H1 (cell line): Measurements from ENCODE around the gene TXNDC16. TPM values are rescaled to one million over a fixed set of nuclear protein-coding genes. Genes with fewer than 3 reads are reported as not detected.
A peak's percentile ranks its signal among the peaks of the same experiment; 100 is the strongest.

Experiments
- ASH2L ChIP-seq: fragments of 200-600, 300-600 bp; sonication (generic); IDR thresholded peaks from one replicate; pipeline ENCODE4 v1.7.1; 2017; ENCODE audit warnings: low read length
- BCL11A ChIP-seq, 2 experiments: IDR thresholded peaks; one replicate each; pipeline ENCODE4 v1.6.1; 2011; ENCODE audit warnings: low read depth in 2 of 2, low read length in 2 of 2, mild to moderate bottlenecking in 2 of 2
- POLR2AphosphoS5 ChIP-seq: IDR thresholded peaks from 2 replicates; pipeline ENCODE4 v1.6.1; 2011; ENCODE audit warnings: low read depth, low read length
- RAD21 ChIP-seq, 2 experiments: IDR thresholded peaks in 1 of 2; conservative IDR thresholded peaks in 1 of 2; 2 replicates each; pipeline ENCODE4 v1.6.1; 2011; ENCODE audit warnings: low read depth in 2 of 2, low read length in 2 of 2, improper control_type of control experiment in 1 of 2, inconsistent platforms in 1 of 2, mild to moderate bottlenecking in 1 of 2, moderate library complexity in 1 of 2
- polyA plus RNA-seq, 7 experiments: library from polyadenylated mRNA; depleted of rRNA in 3 of 7; stranded (reverse) in 5 of 7; unstranded in 2 of 7; fragments of >200 nt in 5 of 7; fragments of 200-250 nt in 2 of 7; gene quantifications; 1 replicate in 5 of 7; 2 replicates in 1 of 7; 4 replicates in 1 of 7; pipeline versions ENCODE4 v1.2.1 to v1.2.3, GENCODE V29; 2011 to 2013; ENCODE audit warnings: missing spikeins in 2 of 7, mixed read lengths in 2 of 7
- total RNA-seq: library from RNA; stranded (reverse); fragmentation: NEBNext Ultra II Directional; extraction: Animal tissue kit (Norgen Biotek cat#: 25700); gene quantifications from 2 replicates; pipeline ENCODE4 v1.2.1, GENCODE V29; 2021
- TF ChIP-seq, protein P1 (sequence below): fragments of 300-600 bp; sonication (generic); IDR thresholded peaks from 2 replicates; pipeline ENCODE4 v1.7.1; 2012; ENCODE audit warnings: low read length, moderate library complexity, mild to moderate bottlenecking, inconsistent platforms; ENCODE audit not compliant: insufficient replicate concordance
- TF ChIP-seq, protein P2 (sequence below): IDR thresholded peaks from 2 replicates; pipeline ENCODE4 v1.6.1; 2012; ENCODE audit warnings: inconsistent platforms
- TF ChIP-seq, protein P3 (sequence below): IDR thresholded peaks from 2 replicates; pipeline ENCODE4 v1.6.1; 2012; ENCODE audit warnings: inconsistent platforms

Gene TXNDC16
- total and polyA plus RNA-seq, 2 of the 8 experiments (the other 6 are each of a cell fraction or from before 2014, with no cell fraction given) = 6.7 to 14.3 TPM

DNA sequence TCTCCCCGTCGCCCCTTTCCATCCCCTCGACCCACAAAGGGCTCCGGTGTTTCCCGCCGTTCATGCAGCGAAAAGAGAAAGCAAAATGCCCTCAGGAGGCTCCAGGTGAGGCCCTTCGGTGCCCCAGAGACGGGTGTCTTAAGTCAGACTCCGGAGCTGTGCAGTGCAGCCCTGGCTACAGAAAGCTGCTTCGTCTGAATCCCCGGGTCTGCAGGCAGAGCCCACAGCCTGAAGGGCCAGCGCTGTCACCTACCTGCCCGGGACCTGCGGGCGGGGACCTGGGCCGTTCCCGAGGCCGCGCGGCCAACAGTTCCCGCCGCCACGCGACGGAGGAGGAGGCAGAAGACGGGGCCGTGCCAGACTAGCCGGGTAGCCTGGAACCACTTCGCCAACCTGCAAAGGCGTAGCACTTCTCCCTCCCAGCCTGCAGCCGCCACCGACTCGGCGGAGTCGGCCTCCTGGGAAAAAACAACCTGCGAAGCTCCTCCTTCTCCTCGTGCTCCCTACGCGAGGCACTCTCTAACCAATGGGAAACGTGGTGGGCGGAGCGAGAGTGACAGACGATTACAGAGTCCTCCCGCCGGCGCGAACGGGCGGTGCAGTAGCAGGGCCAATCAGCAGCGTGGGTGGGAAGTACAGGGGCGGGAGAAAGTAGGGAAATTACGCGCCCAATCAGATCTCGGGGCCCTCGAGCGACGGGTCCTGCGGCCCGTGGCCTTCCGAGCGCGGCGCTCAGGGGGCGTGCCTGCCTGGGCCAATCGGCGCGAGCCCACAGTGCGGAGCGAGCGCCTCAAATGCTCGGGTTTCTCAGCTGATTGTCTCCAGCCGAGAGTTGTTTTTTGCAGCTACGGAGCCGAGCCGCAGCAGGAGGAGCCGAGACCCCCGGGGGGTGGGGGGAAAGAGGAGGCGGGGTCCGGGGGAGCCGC is at the start of gene TXNDC16, which contains the start of gene GPR137C (continued):
- TF ChIP-seq, protein P1, sequence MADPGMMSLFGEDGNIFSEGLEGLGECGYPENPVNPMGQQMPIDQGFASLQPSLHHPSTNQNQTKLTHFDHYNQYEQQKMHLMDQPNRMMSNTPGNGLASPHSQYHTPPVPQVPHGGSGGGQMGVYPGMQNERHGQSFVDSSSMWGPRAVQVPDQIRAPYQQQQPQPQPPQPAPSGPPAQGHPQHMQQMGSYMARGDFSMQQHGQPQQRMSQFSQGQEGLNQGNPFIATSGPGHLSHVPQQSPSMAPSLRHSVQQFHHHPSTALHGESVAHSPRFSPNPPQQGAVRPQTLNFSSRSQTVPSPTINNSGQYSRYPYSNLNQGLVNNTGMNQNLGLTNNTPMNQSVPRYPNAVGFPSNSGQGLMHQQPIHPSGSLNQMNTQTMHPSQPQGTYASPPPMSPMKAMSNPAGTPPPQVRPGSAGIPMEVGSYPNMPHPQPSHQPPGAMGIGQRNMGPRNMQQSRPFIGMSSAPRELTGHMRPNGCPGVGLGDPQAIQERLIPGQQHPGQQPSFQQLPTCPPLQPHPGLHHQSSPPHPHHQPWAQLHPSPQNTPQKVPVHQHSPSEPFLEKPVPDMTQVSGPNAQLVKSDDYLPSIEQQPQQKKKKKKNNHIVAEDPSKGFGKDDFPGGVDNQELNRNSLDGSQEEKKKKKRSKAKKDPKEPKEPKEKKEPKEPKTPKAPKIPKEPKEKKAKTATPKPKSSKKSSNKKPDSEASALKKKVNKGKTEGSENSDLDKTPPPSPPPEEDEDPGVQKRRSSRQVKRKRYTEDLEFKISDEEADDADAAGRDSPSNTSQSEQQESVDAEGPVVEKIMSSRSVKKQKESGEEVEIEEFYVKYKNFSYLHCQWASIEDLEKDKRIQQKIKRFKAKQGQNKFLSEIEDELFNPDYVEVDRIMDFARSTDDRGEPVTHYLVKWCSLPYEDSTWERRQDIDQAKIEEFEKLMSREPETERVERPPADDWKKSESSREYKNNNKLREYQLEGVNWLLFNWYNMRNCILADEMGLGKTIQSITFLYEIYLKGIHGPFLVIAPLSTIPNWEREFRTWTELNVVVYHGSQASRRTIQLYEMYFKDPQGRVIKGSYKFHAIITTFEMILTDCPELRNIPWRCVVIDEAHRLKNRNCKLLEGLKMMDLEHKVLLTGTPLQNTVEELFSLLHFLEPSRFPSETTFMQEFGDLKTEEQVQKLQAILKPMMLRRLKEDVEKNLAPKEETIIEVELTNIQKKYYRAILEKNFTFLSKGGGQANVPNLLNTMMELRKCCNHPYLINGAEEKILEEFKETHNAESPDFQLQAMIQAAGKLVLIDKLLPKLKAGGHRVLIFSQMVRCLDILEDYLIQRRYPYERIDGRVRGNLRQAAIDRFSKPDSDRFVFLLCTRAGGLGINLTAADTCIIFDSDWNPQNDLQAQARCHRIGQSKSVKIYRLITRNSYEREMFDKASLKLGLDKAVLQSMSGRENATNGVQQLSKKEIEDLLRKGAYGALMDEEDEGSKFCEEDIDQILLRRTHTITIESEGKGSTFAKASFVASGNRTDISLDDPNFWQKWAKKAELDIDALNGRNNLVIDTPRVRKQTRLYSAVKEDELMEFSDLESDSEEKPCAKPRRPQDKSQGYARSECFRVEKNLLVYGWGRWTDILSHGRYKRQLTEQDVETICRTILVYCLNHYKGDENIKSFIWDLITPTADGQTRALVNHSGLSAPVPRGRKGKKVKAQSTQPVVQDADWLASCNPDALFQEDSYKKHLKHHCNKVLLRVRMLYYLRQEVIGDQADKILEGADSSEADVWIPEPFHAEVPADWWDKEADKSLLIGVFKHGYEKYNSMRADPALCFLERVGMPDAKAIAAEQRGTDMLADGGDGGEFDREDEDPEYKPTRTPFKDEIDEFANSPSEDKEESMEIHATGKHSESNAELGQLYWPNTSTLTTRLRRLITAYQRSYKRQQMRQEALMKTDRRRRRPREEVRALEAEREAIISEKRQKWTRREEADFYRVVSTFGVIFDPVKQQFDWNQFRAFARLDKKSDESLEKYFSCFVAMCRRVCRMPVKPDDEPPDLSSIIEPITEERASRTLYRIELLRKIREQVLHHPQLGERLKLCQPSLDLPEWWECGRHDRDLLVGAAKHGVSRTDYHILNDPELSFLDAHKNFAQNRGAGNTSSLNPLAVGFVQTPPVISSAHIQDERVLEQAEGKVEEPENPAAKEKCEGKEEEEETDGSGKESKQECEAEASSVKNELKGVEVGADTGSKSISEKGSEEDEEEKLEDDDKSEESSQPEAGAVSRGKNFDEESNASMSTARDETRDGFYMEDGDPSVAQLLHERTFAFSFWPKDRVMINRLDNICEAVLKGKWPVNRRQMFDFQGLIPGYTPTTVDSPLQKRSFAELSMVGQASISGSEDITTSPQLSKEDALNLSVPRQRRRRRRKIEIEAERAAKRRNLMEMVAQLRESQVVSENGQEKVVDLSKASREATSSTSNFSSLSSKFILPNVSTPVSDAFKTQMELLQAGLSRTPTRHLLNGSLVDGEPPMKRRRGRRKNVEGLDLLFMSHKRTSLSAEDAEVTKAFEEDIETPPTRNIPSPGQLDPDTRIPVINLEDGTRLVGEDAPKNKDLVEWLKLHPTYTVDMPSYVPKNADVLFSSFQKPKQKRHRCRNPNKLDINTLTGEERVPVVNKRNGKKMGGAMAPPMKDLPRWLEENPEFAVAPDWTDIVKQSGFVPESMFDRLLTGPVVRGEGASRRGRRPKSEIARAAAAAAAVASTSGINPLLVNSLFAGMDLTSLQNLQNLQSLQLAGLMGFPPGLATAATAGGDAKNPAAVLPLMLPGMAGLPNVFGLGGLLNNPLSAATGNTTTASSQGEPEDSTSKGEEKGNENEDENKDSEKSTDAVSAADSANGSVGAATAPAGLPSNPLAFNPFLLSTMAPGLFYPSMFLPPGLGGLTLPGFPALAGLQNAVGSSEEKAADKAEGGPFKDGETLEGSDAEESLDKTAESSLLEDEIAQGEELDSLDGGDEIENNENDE = no peak
- TF ChIP-seq RAD21 (IDR thresholded peaks at IDR 0.05 in 1 of 2, conservative IDR thresholded peaks at IDR 0.05 in 1 of 2; ENCODE audit: low read depth in 2 of 2, low read length in 2 of 2) = peak in 1 of 2 experiments; percentile 2; a peak in 1 of 4 replicates
- TF ChIP-seq, protein P2, sequence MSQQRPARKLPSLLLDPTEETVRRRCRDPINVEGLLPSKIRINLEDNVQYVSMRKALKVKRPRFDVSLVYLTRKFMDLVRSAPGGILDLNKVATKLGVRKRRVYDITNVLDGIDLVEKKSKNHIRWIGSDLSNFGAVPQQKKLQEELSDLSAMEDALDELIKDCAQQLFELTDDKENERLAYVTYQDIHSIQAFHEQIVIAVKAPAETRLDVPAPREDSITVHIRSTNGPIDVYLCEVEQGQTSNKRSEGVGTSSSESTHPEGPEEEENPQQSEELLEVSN = peak; percentile 93
- TF ChIP-seq, protein P3, sequence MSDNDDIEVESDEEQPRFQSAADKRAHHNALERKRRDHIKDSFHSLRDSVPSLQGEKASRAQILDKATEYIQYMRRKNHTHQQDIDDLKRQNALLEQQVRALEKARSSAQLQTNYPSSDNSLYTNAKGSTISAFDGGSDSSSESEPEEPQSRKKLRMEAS = peak; percentile 94
- no peak for TF ChIP-seq BCL11A (IDR thresholded peaks at IDR 0.05; ENCODE audit: low read depth in 2 of 2, low read length in 2 of 2)
- TF ChIP-seq POLR2AphosphoS5 = peak; percentile 94
- TF ChIP-seq ASH2L = peak; percentile 100
